ENCODE data around the gene P2RX5.
A peak's percentile ranks its signal among the peaks of the same experiment; 100 is the strongest.

The P2RX5 gene

DNA sequence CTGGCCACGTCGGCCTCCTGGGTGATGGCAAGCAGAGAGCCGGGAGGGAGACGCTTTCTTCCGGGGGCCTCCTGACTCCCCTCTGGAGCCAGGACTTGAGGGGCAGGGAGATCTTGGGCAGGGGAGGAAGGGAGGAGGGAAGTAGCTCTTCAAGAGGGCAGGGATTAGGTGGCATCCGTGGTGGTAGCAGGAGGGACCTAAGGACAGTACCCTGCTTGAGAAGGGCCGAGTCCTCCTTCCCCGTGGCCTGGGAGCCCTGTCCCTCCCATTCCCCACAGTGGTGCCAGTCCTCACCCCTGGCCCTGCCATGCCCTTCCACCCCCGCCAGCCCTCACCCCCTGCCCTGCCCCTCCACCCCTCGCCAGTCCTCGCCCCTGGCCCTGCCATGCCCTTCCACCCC is 40.2 kb downstream of the P2RX5 start:
- no peak for DNase-seq

DNA sequence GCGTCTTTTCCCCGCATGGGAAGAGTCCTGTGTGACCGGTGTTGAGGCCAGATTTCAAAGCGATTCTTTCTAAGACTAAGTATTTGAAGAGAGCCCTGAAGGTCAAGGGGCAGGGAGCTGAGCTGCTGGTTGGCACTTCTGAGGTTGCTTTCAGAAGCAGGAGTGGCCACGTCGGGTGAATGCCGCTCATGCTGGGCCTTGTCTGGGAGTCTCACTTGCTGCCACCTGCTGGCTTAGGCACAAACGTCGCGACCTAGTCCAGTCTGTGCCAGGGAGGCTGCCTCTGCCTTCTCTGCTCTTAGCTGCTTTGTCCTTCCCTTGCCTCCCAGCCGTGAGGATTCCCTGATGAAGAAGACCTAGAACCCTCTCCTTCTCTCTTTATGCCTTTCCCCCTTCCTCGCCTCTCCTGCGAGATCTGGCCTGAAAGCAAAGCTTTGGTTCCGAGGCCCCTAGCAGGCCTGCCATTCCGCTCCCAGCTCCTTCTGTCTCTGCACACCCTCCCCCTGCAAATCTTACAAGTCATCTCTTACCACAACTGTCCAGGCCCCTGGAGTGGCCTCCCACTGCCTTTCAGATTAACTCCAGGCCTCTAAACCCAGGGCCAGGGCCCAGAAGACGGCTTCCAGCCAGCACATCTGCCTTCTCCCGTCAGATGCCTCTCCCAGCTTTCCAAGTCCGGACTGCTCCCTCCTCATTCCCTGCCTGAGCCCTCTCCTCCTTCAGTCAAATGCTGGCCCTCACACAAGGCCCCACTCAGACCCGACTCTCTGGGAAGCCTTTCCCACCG is 48.0 kb downstream of the P2RX5 start:
- no peak for DNase-seq

DNA sequence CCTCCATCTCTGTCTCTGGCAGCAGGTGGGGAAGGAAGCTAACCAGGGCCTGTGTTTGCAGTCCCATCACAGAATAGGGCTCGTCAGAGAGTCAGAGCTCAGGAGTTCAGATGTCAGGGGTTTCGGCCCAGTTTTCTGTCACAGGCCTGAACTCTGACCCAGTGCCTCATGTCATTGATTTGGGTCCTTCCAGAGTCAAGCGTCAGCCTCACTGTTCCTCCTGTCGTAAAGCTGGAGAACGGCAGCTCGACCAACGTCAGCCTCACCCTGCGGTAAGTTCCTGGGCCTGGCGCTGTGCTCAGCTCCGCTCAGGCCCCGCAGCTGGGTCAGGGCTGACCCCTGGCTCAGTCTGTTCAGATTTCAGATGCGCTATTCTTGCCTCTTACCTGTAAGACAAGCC is 48.7 kb downstream of the P2RX5 start:
- no peak for DNase-seq

DNA sequence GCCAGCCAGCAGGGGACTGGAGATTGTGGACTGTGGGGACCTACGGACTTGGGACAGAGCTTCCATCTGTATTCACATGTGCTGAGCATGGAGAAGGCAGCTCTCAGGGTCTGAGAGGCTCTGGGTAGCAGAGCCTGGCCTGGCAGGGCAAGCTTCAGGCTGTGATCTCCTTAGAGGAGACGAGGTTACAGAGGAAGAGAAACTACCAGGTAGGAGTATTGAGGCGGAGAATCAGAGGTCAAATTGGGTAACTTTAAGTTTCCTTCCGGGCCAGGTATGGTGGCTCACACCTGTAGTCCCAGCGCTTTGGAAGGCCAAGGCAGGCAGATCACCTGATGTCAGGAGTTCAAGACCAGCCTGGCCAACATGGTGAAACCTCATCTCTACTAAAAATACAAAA is 50.6 kb downstream of the P2RX5 start:
- no peak for DNase-seq

DNA sequence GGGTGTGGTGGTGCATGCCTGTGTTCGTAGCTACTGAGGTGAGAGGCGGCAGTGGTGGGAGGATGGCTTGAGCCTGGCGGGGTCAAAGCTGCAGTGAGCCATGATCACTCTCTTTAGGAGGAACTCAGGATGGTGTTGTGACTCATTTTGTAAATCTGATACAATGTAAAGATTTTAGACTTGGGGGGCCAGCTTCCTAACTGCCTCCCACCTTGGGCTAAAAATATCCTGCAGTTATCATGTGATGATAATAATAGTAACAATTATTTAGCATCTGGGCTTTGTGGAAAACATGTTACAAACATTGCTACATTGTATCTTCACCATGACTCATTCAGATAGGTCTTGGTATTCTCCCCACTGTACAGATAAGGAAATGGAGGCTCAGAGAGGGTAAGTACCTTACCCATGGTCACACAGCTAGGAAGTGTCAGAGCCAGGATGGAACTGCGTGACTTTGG is 52.0 kb downstream of the P2RX5 start:
- no peak for DNase-seq

DNA sequence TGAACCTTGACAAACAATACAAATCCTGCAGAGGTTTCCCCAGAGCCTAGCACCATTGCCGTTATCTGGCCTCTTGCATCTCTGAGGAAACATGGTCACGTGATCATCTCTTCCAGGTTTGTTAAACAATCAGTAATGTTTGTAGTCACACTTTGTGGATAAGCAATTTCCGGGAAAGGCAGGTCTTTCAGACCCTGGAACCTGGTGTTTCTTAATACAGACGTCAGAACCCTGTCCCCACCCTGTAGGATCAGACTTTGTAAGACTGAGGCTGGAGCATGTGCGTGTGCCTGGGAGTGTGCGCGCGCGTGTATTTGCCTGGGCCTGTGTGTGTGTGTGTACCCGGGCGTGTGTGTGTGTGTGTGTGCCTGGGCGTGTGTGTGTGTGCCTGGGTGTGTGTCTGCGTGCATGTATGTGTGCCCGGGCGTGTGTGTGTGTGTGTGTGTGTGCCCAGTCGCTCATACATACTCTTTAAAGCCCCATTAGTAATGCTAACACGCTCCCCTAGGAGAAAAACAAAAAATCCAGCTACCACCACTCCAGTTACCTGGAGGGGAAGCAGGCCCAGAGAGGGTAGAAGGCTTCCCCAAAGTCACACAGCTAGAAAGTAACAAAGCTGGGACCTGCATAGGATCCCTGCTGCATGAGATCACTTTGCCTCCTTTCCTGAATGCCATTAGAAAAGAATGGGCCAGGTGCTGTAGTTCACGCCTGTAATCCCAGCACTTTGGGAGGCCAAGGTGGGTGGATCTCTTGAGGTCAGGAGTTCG is 54.1 kb downstream of the P2RX5 start:
- DNase-seq, result no peak

DNA sequence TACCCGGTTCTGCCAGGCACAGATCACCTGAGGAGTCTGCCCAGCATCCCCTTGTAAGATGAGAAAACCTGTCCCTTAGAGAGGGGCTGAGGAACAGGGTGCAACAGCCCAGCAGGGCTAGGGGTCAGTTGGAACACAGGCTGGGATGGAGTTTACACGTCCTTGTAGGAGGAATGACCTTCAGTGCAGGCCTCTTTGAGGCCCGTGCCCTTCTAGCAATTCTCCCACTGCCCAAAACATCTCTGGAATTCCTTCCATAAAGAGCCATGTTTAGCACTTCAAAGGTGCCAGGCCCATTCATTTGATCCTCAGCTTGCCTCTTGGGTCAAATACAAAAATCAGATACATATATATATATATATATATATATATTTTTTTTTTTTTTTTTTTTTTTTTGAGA is 54.9 kb downstream of the P2RX5 start:
- no peak for DNase-seq

DNA sequence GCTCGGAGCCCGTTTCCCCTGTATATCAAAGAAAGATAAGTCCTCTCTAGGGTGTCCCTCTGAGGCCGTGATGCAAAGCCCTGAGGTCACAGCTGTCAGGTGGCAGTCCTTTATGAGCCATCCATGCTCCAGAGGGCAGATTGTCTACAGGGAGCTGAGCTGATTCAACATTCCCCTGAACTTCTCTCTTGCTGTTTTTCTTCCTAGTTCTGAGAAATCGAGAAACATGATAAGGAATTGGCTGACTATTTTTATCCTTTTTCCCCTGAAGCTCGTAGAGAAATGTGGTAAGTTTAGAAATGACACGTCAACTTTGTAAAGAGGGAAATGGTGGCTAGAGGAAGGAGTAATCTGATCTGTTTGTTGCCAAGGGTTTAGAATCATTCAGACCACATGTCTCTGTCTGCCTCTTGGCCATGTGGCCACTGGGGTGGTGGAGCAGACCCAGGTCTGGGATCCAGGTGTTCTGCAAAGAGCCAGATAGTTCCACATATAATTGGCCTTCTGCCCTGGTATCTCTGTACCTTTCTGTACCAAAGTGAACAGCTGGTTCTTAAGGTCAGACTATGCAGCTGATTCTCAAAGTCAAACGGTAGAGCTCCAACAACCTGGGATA is 55.9 kb downstream of the P2RX5 start:
- no peak for DNase-seq

DNA sequence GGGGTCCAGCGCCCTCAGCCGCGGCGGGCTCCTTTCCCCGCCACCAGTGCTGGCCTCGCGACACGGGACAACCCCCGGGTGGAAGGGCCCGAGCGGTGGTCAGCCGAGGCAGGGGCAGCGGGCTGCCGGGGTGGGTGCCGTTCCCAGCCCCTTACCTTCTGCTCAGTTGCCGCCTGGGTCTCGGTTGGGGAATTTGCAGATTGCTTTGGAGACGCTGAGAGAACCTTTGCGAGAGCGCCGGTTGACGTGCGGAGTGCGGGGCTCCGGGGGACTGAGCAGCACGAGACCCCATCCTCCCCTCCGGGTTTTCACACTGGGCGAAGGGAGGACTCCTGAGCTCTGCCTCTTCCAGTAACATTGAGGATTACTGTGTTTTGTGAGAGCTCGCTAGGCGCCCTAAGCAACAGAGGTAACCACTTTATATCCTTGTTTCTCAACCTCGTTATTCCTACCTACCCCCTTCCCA is 59.0 kb downstream of the P2RX5 start:
- no peak for DNase-seq

DNA sequence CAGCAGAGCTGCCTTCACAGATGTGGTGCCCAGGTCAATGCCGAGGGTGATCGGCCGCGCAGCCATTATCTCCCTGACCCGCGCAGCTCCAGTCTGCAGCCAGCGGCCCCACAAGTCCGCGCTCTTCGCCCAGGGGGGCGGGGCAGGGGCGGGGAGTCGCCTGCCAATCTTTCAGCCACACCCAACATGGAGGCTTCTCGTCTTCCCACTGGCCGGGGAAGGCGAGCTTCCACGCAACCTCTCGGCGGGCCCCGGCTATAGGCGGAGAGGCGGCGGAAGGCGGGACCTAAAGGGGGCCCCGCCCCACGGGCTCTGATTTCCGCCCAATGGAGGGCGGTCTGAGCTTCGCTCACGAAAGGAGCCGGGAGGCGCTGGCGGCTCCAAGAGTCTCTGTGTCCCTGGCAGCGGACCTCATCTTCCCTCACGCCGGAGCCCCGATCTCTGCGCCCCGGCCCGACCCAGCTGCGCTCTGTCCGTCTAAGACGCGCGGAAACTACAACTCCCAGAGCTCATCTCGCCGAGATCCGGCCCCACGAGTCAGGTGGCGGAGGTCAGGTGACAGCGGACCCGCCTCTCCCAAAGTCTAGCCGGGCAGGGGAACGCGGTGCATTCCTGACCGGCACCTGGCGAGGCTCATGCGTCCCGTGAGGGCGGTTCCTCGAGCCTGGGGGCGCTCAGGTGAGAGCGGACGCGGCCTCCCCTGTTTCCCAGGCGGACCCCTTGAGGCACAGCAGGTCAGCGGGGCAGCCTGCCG is 59.6 kb downstream of the P2RX5 start, which contains the start of the genes CTNS and SHPK:
CTNS (plus strand) TSS at position 607 of the 754 bp plus-strand sequence. CDS start 3,447 bp downstream, outside the sequence.
SHPK (minus strand) TSS at position 97 of the 754 bp plus-strand sequence; CDS start at position 66, 31 bp downstream.
- DNase-seq, result peak; percentile 68

DNA sequence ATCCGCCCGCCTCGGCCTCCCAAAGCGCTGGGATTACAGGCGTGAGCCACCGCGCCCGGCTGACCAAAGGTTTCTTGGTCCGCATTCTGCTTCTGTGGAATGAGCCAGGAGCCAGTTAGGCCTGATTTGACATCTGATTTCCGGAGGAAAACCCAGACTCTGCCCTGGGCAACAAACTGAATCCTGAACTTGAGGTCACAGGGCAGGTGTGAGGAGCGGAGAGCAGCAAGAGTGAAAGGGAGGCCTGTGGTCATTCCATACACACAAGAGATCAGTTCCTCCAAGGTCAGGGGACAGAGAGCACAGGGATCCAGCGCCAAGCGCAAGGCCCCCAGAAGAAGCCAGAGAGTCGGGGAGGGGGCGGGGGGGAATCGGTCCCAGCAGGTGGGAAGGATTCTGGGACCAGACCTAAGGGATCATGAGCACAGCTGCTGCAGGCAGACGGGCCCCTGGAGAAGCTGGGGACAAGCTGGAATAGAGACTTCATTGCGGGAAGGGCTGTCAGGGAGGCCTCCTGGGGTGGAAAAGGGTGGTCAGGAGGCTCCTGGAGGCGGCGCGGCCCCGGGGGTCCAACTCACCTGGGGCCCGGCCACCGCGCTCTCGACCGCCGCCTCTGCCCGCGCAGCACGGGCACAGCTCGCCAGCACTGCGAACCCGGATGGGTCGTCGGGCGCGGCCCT is 60.3 kb downstream of the P2RX5 start:
- DNase-seq, result no peak

DNA sequence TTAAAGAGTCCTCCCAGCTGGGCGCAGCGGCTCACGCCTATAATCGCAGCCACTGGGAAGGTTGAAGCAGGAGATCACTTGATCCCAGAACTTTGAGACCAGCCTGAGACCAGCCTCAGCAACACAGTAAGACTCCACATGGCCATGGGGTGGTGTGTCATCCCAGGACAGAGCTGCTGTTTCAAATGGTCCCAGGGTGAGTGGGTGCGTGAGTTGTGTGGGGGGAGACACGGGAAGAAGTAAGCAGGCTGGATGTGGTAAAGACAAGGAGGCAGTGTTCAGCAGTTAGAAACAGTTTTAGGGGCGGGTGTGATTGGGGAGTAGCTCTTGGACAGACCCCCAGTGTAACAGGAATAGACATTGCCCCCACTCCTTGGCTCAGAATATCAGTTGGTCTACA is 63.7 kb downstream of the P2RX5 start:
- no peak for DNase-seq

DNA sequence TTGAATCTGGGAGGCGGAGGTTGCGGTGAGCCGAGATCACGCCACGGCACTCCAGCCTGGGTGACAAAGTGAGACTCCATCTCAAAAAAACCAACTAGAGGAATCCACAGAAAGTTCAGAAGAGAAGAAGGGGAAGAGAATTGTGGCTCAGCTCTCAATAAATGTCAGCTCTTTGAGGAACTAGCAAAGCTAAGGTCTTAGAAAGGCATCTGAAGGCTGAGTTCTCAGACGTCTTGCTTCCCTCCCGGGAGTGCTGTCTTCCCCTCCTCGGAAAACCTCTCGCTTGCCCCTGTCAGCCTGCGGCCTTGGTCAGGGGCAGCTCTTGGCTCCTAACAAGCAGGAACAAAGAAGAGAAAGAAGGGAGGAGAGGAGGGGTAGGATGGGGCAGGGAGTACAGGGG is 65.2 kb downstream of the P2RX5 start:
- no peak for DNase-seq

DNA sequence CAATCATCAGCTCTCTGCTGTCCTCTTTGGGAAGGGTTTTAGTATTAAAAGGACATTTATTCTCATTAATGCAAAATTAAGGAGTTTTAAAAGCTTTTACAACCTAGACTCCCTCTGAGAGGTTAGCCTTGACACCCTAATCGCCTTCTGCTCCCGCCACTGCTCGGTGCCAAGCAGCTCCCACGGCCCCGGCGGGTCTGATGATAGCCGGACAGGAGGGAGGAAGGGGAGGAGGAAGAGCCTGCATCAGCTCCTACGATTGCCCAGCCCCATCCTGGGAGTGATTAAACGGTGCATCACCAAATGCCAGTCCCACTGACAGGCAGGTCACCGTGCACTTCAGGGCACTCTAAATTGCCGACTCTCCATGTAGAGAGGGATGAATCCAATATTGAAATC is 68.2 kb downstream of the P2RX5 start:
- DNase-seq, result no peak

DNA sequence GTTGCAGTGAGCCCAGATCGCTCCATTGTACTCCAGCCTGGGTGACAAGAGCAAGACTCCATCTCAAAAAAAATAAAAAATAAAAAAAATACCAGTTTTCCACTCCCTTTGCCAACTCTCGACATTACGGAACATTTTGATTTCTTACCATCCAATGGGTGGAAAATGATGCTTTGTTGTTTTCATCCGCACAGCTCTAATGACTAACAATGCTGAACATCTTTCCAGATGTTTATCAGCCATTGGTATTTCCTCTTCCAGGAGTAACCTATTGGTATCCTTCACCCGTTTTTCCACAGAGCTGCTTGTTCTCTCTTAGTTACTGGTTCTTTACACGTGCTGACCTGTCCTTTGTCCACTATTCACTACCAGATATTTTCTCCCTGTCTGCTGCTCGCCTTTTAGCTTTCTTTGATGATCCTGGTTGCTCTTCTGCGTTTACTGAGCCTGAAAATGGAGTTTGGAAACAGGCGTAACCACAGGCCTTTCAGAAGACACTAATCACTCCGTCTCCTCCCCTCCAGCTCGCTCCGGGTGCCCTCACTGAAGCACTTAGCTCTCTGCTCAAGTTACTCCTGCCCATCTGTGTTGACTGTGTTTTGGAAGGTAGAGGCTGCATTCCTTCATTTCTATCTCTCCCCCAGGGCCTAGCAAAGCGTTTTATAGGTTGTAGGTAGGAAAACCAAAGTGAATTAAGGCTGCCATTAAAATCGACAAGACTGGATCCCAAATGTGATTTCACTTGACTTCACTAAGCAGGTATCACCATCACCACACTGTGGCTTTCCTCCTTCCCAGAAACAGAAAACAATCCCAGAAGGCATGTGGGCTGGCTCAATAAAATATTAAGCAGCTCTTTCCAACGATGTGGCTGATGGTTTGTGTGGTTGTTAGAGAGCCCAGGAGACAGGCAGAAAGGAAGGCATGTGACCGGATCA is 68.9 kb downstream of the P2RX5 start:
- no peak for DNase-seq
